Fibroblast of lung (primary cell): ENCODE results near the gene SNX33. TPM values are rescaled to one million over a fixed set of nuclear protein-coding genes. Genes with fewer than 3 reads are reported as not detected.

Experiments
- DNase-seq, 2 donors: peaks; one replicate each; pipeline versions ENCODE4 v3.0.0 to v3.0.0-alpha.2; 2010; ENCODE audit warnings: low read depth in 2 of 2
- H2AFZ ChIP-seq: 2 replicates; pipeline ENCODE4 v1.5.1; 2012; ENCODE audit warnings: low read length, control low read depth, inconsistent platforms
- H3K27ac ChIP-seq: 2 replicates; pipeline ENCODE4 v1.5.1; 2011; ENCODE audit warnings: low read length, control low read depth; ENCODE audit not compliant: insufficient read depth
- H3K27me3 ChIP-seq: 2 replicates; pipeline ENCODE4 v1.5.1; 2011; ENCODE audit warnings: mild to moderate bottlenecking, low read length; ENCODE audit not compliant: control insufficient read depth, insufficient read depth
- H3K36me3 ChIP-seq: 2 replicates; pipeline ENCODE4 v1.5.1; 2011; ENCODE audit warnings: low read length; ENCODE audit not compliant: control insufficient read depth, insufficient read depth
- H3K4me1 ChIP-seq: 2 replicates; pipeline ENCODE4 v1.5.1; 2011; ENCODE audit warnings: low read length; ENCODE audit not compliant: control insufficient read depth, insufficient read depth; ENCODE audit errors: extremely low read depth
- H3K4me2 ChIP-seq: 2 replicates; pipeline ENCODE4 v1.5.1; 2011; ENCODE audit warnings: low read length, control low read depth; ENCODE audit not compliant: insufficient read depth; ENCODE audit errors: extremely low read depth
- H3K4me3 ChIP-seq, 4 experiments: fragments of 200-600 bp in 1 of 4; sonication (generic) in 1 of 4; replicated peaks in 1 of 4; 2 replicates each; pipeline ENCODE4 v1.5.1; 2011 to 2016; ENCODE audit warnings: low read length in 4 of 4, low read depth in 3 of 4, mild to moderate bottlenecking in 3 of 4, control low read depth in 2 of 4, inconsistent platforms in 1 of 4, mixed read lengths in 1 of 4; ENCODE audit not compliant: insufficient read depth in 1 of 4; ENCODE audit errors: control extremely low read depth in 1 of 4
- H3K79me2 ChIP-seq: 2 replicates; pipeline ENCODE4 v1.5.1; 2012; ENCODE audit warnings: mild to moderate bottlenecking, low read length, inconsistent platforms; ENCODE audit not compliant: control insufficient read depth, insufficient read depth
- H3K9ac ChIP-seq: 2 replicates; pipeline ENCODE4 v1.5.1; 2011; ENCODE audit warnings: mild to moderate bottlenecking, low read length, control low read depth; ENCODE audit not compliant: insufficient read depth
- H3K9me3 ChIP-seq: 2 replicates; pipeline ENCODE4 v1.5.1; 2012; ENCODE audit warnings: low read depth, low read length; ENCODE audit not compliant: control insufficient read depth, insufficient read depth
- H4K20me1 ChIP-seq: 2 replicates; pipeline ENCODE4 v1.5.1; 2011; ENCODE audit warnings: low read length; ENCODE audit not compliant: control insufficient read depth, insufficient read depth; ENCODE audit errors: extremely low read depth
- EZH2 ChIP-seq: IDR thresholded peaks from 2 replicates; pipeline ENCODE4 v1.5.1; 2012; ENCODE audit warnings: low read length, control low read depth, mild to moderate bottlenecking; ENCODE audit errors: missing control alignments
- polyA plus RNA-seq, 2 donors: library from polyadenylated mRNA; depleted of rRNA in 1 of 2; stranded (reverse) in 1 of 2; unstranded in 1 of 2; fragments of >200 nt; gene quantifications; 2 replicates each; pipeline ENCODE4 v1.2.1, GENCODE V29; 2011 to 2012; ENCODE audit warnings: missing spikeins in 1 of 2
- total RNA-seq: library from RNA; depleted of rRNA; stranded (reverse); fragments of >200 nt; gene quantifications from 2 replicates; pipeline ENCODE4 v1.2.1, GENCODE V29; 2014
- TF ChIP-seq, protein P1 (sequence below), 2 donors: IDR thresholded peaks in 1 of 2; conservative IDR thresholded peaks in 1 of 2; 1 replicate in 1 of 2; 2 replicates in 1 of 2; pipeline ENCODE4 v1.5.1; 2011 to 2012; ENCODE audit warnings: low read length in 2 of 2, control low read depth in 1 of 2, inconsistent platforms in 1 of 2, low read depth in 1 of 2, mild to moderate bottlenecking in 1 of 2

SNX33 gene
- total and polyA plus RNA-seq, 2 donors (not counting 1 experiment from before 2014, with no cell fraction given) = 17.5 to 24.6 TPM

DNA sequence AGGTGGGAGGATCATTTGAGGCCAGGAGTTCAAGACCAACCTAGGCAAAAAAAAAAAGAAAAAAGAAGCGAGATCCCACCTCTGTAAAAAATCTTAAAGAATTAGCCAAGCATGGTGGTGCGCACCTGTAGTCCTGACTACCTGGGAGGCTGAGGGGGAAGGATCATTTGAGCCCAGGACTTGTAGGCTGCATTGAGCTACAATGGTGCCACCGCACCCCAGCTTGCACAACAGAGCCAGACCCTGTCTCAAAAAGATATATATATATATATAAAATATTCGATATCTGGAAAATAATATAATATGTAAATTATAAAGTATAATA lies 6.6 kb upstream of the SNX33 start:
- H3K9ac ChIP-seq = no peak overlapping the region
- H3K4me3 ChIP-seq = no peak overlapping the region
- H4K20me1 ChIP-seq = no peaks in the 10 kb centered on the region
- TF ChIP-seq EZH2 = no peak
- H2AFZ ChIP-seq = no peak overlapping the region
- H3K79me2 ChIP-seq = peaks cover 30% of the 10 kb centered on the region
- H3K9me3 ChIP-seq = no peaks in the 10 kb centered on the region
- no peaks in the 10 kb centered on the region for H3K36me3 ChIP-seq
- H3K4me1 ChIP-seq = peaks cover 4% of the 10 kb centered on the region
- no peaks in the 10 kb centered on the region for H3K27me3 ChIP-seq
- H3K4me2 ChIP-seq = no peak overlapping the region
- DNase-seq = no peak
- no peak overlapping the region for H3K27ac ChIP-seq

DNA sequence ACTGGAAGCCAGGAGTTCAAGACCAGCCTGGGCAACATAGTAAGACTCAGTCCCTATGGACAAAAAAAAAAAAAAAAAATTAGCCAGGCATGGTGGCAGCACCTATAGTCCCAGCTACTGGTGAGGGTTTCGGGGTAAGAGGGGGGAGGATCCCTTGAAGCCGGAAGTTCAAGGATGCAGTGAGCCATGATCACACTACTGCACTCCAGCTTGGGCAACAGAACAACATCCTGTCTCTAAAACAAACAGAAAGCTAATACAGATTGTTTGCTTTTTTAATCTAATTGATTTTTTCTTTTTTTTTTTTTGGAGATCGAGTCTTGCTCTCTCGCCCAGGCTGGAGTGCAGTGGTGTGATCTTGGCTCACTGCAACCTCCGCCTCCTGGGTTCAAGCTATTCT lies 6.1 kb upstream of the SNX33 start:
- H3K4me2 ChIP-seq = no peak overlapping the region
- no peaks in the 10 kb centered on the region for H4K20me1 ChIP-seq
- TF ChIP-seq, protein P1, sequence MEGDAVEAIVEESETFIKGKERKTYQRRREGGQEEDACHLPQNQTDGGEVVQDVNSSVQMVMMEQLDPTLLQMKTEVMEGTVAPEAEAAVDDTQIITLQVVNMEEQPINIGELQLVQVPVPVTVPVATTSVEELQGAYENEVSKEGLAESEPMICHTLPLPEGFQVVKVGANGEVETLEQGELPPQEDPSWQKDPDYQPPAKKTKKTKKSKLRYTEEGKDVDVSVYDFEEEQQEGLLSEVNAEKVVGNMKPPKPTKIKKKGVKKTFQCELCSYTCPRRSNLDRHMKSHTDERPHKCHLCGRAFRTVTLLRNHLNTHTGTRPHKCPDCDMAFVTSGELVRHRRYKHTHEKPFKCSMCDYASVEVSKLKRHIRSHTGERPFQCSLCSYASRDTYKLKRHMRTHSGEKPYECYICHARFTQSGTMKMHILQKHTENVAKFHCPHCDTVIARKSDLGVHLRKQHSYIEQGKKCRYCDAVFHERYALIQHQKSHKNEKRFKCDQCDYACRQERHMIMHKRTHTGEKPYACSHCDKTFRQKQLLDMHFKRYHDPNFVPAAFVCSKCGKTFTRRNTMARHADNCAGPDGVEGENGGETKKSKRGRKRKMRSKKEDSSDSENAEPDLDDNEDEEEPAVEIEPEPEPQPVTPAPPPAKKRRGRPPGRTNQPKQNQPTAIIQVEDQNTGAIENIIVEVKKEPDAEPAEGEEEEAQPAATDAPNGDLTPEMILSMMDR (conservative IDR thresholded peaks at IDR 0.05 in 1 of 2, IDR thresholded peaks at IDR 0.05 in 1 of 2; ENCODE audit: low read depth in 1 of 2, low read length in 2 of 2) = no peak
- TF ChIP-seq EZH2 = no peak
- H3K4me1 ChIP-seq = peaks cover 8% of the 10 kb centered on the region
- no peak overlapping the region for H3K9ac ChIP-seq
- no peak for DNase-seq
- H3K9me3 ChIP-seq = no peaks in the 10 kb centered on the region
- H3K79me2 ChIP-seq = peaks cover 34% of the 10 kb centered on the region
- no peak overlapping the region for H3K27ac ChIP-seq
- H3K27me3 ChIP-seq = no peaks in the 10 kb centered on the region
- no peaks in the 10 kb centered on the region for H3K36me3 ChIP-seq
- no peak overlapping the region for H3K4me3 ChIP-seq
- H2AFZ ChIP-seq = no peak overlapping the region

DNA sequence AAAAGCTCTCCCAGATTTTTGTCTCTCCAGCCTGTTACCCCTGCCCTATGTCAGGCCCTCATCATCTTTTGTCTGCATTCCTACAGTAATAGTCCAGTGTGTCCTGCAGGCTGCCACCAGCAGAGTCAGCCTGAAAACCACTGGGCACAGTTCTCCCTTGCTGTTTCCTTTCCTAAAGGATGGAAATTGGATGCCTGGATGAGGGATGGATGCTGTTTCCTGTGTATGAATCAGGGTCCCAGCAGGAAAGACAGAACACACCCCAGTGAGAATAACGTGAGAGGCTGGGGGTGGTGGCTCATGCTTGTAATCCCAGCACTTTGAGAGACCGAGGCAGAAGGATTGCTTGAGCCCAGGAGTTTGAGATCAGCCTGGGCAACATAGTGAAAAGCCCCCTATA lies 3.3 kb upstream of the SNX33 start:
- TF ChIP-seq, protein P1 (conservative IDR thresholded peaks at IDR 0.05 in 1 of 2, IDR thresholded peaks at IDR 0.05 in 1 of 2; ENCODE audit: low read depth in 1 of 2, low read length in 2 of 2) = no peak
- no peak for TF ChIP-seq EZH2
- H3K27me3 ChIP-seq = no peaks in the 10 kb centered on the region
- H3K4me2 ChIP-seq = no peak overlapping the region

More for the DNA sequence above, 3.3 kb upstream of the SNX33 start:
- H3K9me3 ChIP-seq = no peaks in the 10 kb centered on the region
- peak in 1 of 2 donors; percentile 20 for DNase-seq
- H4K20me1 ChIP-seq = no peaks in the 10 kb centered on the region
- H3K4me1 ChIP-seq = peaks cover 7% of the 10 kb centered on the region
- no peak overlapping the region for H2AFZ ChIP-seq
- no peaks in the 10 kb centered on the region for H3K36me3 ChIP-seq
- H3K4me3 ChIP-seq = no peak overlapping the region
- H3K27ac ChIP-seq = no peak overlapping the region
- H3K79me2 ChIP-seq = peaks cover 29% of the 10 kb centered on the region
- no peak overlapping the region for H3K9ac ChIP-seq
